ENCODE data around the gene ADGRG6.

DNA sequence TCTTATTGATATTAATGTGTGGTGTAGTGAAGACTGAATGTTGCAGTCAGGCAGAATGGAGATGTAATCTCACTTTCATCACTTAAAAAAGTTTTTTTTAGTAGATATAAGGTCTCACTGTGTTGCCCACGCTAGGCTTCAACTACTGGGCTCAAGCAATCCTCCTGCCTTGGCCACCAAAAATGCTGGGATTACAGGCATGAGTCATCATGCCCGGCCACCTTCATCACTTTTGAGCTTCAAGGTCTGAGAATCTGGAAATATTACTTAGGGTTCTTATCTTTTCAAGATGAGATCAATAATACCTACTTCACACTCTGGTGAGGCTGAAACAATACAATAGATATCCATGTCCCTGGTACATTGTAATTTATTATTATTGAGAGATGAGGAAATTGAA lies 31.6 kb downstream of the ADGRG6 start:
- TF ChIP-seq POLR2A (IDR thresholded peaks at IDR 0.05; ENCODE audit: low read length): no peak
- TF ChIP-seq GATA1 (IDR thresholded peaks at IDR 0.05; ENCODE audit: low read depth, low read length): no peak
